ENCODE measurements around the gene PSMD3.

The PSMD3 gene

GRCh38 chr17:39954876-39955275 is 25.7 kb upstream of the PSMD3 start:
- H3K4me2 ChIP-seq: no peak overlapping the region
- no peaks in the 10 kb centered on the region for H4K20me1 ChIP-seq (ENCODE audit: insufficient read depth)
- H3K27me3 ChIP-seq (ENCODE audit: insufficient read depth, low read depth): no peaks in the 10 kb centered on the region
- H3K4me1 ChIP-seq (ENCODE audit: low read depth, poor library complexity, severe bottlenecking): peaks cover 46% of the 10 kb centered on the region
- H3K79me2 ChIP-seq (ENCODE audit: insufficient read depth, low read depth): no peaks in the 10 kb centered on the region
- no peak overlapping the region for H2AFZ ChIP-seq (ENCODE audit: low read depth)
- TF ChIP-seq CTCF (conservative IDR thresholded peaks at IDR 0.05; ENCODE audit: low read depth, low read length): no peak
- H3K9ac ChIP-seq: no peak overlapping the region
- no peak overlapping the region for H3K4me3 ChIP-seq (IDR thresholded peaks at IDR 0.05; ENCODE audit: insufficient read depth, low read depth, low read length)
- no peak overlapping the region for H3K27ac ChIP-seq
- H3K36me3 ChIP-seq (ENCODE audit: insufficient read depth): no peaks in the 10 kb centered on the region

GRCh38 chr17:39955726-39956225 is 24.8 kb upstream of the PSMD3 start:
- Histone ChIP-seq H3K4me2 (no peak overlapping the region), H3K4me3 (IDR thresholded peaks at IDR 0.05; ENCODE audit: insufficient read depth, low read depth, low read length) (no peak overlapping the region), H2AFZ (ENCODE audit: low read depth) (no peak overlapping the region), H3K27ac (no peak overlapping the region), H4K20me1 (ENCODE audit: insufficient read depth) (no peaks in the 10 kb centered on the region), H3K4me1 (ENCODE audit: low read depth, poor library complexity, severe bottlenecking) (peaks cover 46% of the 10 kb centered on the region), H3K36me3 (ENCODE audit: insufficient read depth) (no peaks in the 10 kb centered on the region), H3K27me3 (ENCODE audit: insufficient read depth, low read depth) (no peaks in the 10 kb centered on the region), H3K79me2 (ENCODE audit: insufficient read depth, low read depth) (no peaks in the 10 kb centered on the region), H3K9ac (no peak overlapping the region)
- TF ChIP-seq CTCF (conservative IDR thresholded peaks at IDR 0.05; ENCODE audit: low read depth, low read length): no peak

GRCh38 chr17:39960524-39961041 is 20.0 kb upstream of the PSMD3 start:
- H3K79me2 ChIP-seq (ENCODE audit: insufficient read depth, low read depth): no peaks in the 10 kb centered on the region
- no peak overlapping the region for H2AFZ ChIP-seq (ENCODE audit: low read depth)
- peaks cover 20% of the 10 kb centered on the region for H3K4me1 ChIP-seq (ENCODE audit: low read depth, poor library complexity, severe bottlenecking)
- H3K36me3 ChIP-seq (ENCODE audit: insufficient read depth): no peaks in the 10 kb centered on the region
- no peak overlapping the region for H3K9ac ChIP-seq
- no peak for TF ChIP-seq CTCF (conservative IDR thresholded peaks at IDR 0.05; ENCODE audit: low read depth, low read length)
- no peaks in the 10 kb centered on the region; the same call in 1 of the 2 replicates for H3K27me3 ChIP-seq (ENCODE audit: insufficient read depth, low read depth)
- H3K4me3 ChIP-seq (IDR thresholded peaks at IDR 0.05; ENCODE audit: insufficient read depth, low read depth, low read length): no peak overlapping the region
- H3K4me2 ChIP-seq: no peak overlapping the region
- no peaks in the 10 kb centered on the region for H4K20me1 ChIP-seq (ENCODE audit: insufficient read depth)
- H3K27ac ChIP-seq: no peak overlapping the region

GRCh38 chr17:39962642-39963220 is 17.9 kb upstream of the PSMD3 start, which contains the start of gene GSDMA:
Gene GSDMA, plus strand, starts transcription at chr17:39963004. Its CDS starts 2,684 bp downstream, at chr17:39965688.
- H2AFZ ChIP-seq (ENCODE audit: low read depth): no peak within 1 kb of the TSS
- H3K27ac ChIP-seq: no peak within 1 kb of the TSS

More at GRCh38 chr17:39962642-39963220, 17.9 kb upstream of the PSMD3 start, which contains the start of gene GSDMA:
- Histone ChIP-seq H4K20me1 (ENCODE audit: insufficient read depth) (no peaks in the 10 kb centered on the region), H3K79me2 (ENCODE audit: insufficient read depth, low read depth) (no peaks in the 10 kb centered on the region), H3K9ac (no peak within 1 kb of the TSS), H3K4me2 (no peak within 1 kb of the TSS), H3K4me1 (ENCODE audit: low read depth, poor library complexity, severe bottlenecking) (peaks cover 17% of the 10 kb centered on the region), H3K36me3 (ENCODE audit: insufficient read depth) (no peaks in the 10 kb centered on the region), H3K4me3 (IDR thresholded peaks at IDR 0.05; ENCODE audit: insufficient read depth, low read depth, low read length) (no peak within 1 kb of the TSS), H3K27me3 (ENCODE audit: insufficient read depth, low read depth) (no peaks in the 10 kb centered on the region; the same call in 1 of the 2 replicates)
- TF ChIP-seq CTCF (conservative IDR thresholded peaks at IDR 0.05; ENCODE audit: low read depth, low read length): no peak
